Cardiac muscle cell (in vitro differentiated cells and primary cell): ENCODE measurements around the gene CTNNA3. TPM values are rescaled to one million over a fixed set of nuclear protein-coding genes. Genes with fewer than 3 reads are reported as not detected.
"Not testable (repeated sequence)": the region's sequence is repeated elsewhere in the genome, so short reads cannot be mapped to it uniquely, and the experiment has no call there.

Source experiments
- DNase-seq, 2 donors: peaks; one replicate each; pipeline versions ENCODE4 v3.0.0 to v3.0.0-alpha.2; 2010 to 2017; ENCODE audit warnings: low read depth in 1 of 2, low spot score in 1 of 2
- H3K27ac ChIP-seq: fragments of 200-600 bp; sonication (generic); 2 replicates; pipeline ENCODE4 v1.5.1; 2016
- H3K27me3 ChIP-seq: fragments of 200-600 bp; sonication (generic); 2 replicates; pipeline ENCODE4 v1.6.0; 2016; ENCODE audit warnings: control low read depth
- H3K36me3 ChIP-seq: fragments of 200-600 bp; sonication (generic); 2 replicates; pipeline ENCODE4 v1.5.1; 2016; ENCODE audit warnings: control low read depth
- H3K4me1 ChIP-seq: fragments of 200-600 bp; sonication (generic); 2 replicates; pipeline ENCODE4 v1.8.1; 2017; ENCODE audit warnings: low read depth, mild to moderate bottlenecking, mixed run types
- H3K4me3 ChIP-seq: fragments of 200-600 bp; sonication (generic); 2 replicates; pipeline ENCODE4 v1.5.1; 2016; ENCODE audit warnings: mild to moderate bottlenecking
- H3K9me3 ChIP-seq: fragments of 200-600 bp; sonication (generic); 2 replicates; pipeline ENCODE4 v1.5.1; 2017; ENCODE audit warnings: low read depth, mild to moderate bottlenecking, control low read depth
- CTCF ChIP-seq: IDR thresholded peaks from 2 replicates; pipeline ENCODE4 v1.5.1; 2012; ENCODE audit warnings: low read depth, mild to moderate bottlenecking, low read length
- polyA plus RNA-seq: library from polyadenylated mRNA; unstranded; fragments of >200 nt; fragmentation: Nextera tagmentation; extraction: Ambion mirVana; gene quantifications from 2 replicates; pipeline ENCODE4 v1.2.1, GENCODE V29; 2016
- total RNA-seq: library from RNA; depleted of rRNA; stranded (reverse); fragments of >200 nt; gene quantifications from 2 replicates; pipeline ENCODE4 v1.2.3, GENCODE V29; 2016

The CTNNA3 gene
- total and polyA plus RNA-seq, 2 experiments from 2014 or later, result 55.8 to 71.7 TPM

DNA sequence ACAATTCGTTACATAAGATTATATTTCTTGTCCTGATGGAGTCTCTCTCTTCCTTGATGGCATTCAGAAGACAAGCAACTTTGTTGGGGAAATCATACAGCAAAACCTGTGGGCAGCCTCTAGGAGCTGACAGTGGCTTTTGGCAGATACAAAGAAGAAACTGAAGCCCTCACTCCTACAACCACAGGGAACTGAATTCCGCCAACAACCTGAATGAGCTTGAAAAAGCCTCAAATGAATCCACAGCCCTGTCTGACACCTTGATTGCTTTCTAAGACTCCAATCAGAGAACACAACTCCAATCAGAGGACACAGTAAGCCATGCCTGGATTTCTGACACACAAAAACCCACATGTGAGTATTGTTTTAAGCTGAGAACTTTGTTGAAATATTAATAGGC lies 1346.9 kb downstream of the CTNNA3 start:
- Histone ChIP-seq H3K9me3 (no peaks in the 10 kb centered on the region), H3K27me3 (no peaks in the 10 kb centered on the region), H3K4me3 (no peak overlapping the region), H3K36me3 (no peaks in the 10 kb centered on the region), H3K27ac (no peak overlapping the region), H3K4me1 (no peaks in the 10 kb centered on the region)
- TF ChIP-seq CTCF, result no peak
- no peak for DNase-seq

GRCh38 chr10:66337211-66337610 lies 1358.8 kb downstream of the CTNNA3 start:
- Histone ChIP-seq H3K4me1 (no peaks in the 10 kb centered on the region), H3K27ac (no peak overlapping the region), H3K27me3 (no peaks in the 10 kb centered on the region), H3K36me3 (no peaks in the 10 kb centered on the region), H3K9me3 (peaks cover 3% of the 10 kb centered on the region), H3K4me3 (no peak overlapping the region)
- no peak for TF ChIP-seq CTCF
- no peak for DNase-seq

GRCh38 chr10:66336791-66337190 lies 1359.2 kb downstream of the CTNNA3 start:
- Histone ChIP-seq H3K4me1 (no peaks in the 10 kb centered on the region), H3K4me3 (no peak overlapping the region), H3K27me3 (no peaks in the 10 kb centered on the region), H3K27ac (no peak overlapping the region), H3K9me3 (peaks cover 3% of the 10 kb centered on the region), H3K36me3 (no peaks in the 10 kb centered on the region)
- no peak for TF ChIP-seq CTCF
- no peak for DNase-seq

GRCh38 chr10:66335753-66336152 lies 1360.2 kb downstream of the CTNNA3 start:
- H3K9me3 ChIP-seq, H3K36me3 ChIP-seq, H3K27me3 ChIP-seq, DNase-seq, H3K4me3 ChIP-seq, H3K4me1 ChIP-seq, H3K27ac ChIP-seq: not testable (repeated sequence)

- Histone ChIP-seq H3K4me1 (peaks cover 20% of the 10 kb centered on the region), H3K36me3 (no peaks in the 10 kb centered on the region), H3K27me3 (no peaks in the 10 kb centered on the region), H3K9me3 (no peaks in the 10 kb centered on the region), H3K4me3 (no peak overlapping the region), H3K27ac (peak overlapping the region; percentile 10)
- TF ChIP-seq CTCF, result no peak
- DNase-seq, result no peak
Observed at GRCh38 chr10:66329147-66329546, 1366.8 kb downstream of the CTNNA3 start.

DNA sequence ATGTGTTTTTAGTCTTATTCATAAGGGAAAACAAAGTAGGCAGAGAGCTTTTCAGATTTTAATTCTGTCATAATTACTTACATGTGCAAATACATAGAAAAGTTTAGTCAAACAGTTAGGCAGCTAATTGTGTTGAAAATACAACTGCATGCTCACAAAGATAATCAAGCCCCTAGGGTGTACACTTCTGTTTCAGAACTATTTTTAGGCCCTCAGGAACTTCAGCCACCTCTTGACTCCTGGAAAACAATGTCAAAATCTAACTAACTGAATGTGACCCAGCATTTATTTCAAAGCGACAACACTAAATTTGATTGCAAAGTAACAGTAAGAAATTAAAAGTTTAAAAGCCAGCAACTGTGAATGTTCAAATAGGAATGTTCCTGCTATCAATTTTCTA lies 1369.1 kb downstream of the CTNNA3 start:
- peaks cover 30% of the 10 kb centered on the region for H3K4me1 ChIP-seq
- DNase-seq, result peak in 1 of 2 donors; percentile 58
- no peak for TF ChIP-seq CTCF
- no peaks in the 10 kb centered on the region for H3K9me3 ChIP-seq
- H3K27ac ChIP-seq, result peak overlapping the region; percentile 91
- no peaks in the 10 kb centered on the region for H3K27me3 ChIP-seq
- H3K4me3 ChIP-seq, result no peak overlapping the region
- H3K36me3 ChIP-seq, result no peaks in the 10 kb centered on the region
